GM12874 (cell line): ENCODE data around the gene PLAAT3.

ENCODE experiments used
- TF ChIP-seq, protein P1 (sequence below): IDR thresholded peaks from 2 replicates; pipeline ENCODE4 v1.5.1; 2011; ENCODE audit warnings: low read depth, mild to moderate bottlenecking, control low read depth, low read length, moderate library complexity; ENCODE audit not compliant: insufficient read depth

PLAAT3 gene

DNA sequence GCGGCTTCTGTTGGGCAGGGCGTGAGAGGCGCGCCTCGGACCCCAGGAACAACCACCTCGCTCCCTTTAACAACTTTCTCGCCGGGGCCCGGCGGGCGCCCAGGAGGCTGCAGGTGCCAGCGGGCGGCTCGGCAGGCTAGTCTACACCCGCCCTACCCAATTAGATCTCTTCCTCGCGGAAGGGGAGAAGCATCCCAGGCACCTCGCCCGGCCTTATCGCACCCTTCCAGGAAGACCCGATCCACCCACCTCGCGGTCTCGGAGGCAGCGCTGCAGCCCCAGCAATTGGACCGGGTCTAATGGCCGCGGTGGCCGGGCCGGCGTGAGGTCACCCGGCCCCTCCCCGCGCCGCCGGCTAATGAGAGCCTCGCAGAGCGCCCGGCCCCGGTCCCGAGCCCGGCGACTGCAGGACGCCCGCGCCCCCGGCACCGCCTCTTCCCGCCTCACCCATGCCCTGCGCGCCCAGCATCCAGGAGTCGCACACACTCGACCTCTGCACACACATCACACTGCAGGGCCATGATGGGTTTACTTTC is at the start of gene PLAAT3:
Gene PLAAT3, minus strand, starts transcription at position 298 of the 536 bp plus-strand sequence. CDS start 419 bp downstream, outside the sequence.
- TF ChIP-seq, protein P1, sequence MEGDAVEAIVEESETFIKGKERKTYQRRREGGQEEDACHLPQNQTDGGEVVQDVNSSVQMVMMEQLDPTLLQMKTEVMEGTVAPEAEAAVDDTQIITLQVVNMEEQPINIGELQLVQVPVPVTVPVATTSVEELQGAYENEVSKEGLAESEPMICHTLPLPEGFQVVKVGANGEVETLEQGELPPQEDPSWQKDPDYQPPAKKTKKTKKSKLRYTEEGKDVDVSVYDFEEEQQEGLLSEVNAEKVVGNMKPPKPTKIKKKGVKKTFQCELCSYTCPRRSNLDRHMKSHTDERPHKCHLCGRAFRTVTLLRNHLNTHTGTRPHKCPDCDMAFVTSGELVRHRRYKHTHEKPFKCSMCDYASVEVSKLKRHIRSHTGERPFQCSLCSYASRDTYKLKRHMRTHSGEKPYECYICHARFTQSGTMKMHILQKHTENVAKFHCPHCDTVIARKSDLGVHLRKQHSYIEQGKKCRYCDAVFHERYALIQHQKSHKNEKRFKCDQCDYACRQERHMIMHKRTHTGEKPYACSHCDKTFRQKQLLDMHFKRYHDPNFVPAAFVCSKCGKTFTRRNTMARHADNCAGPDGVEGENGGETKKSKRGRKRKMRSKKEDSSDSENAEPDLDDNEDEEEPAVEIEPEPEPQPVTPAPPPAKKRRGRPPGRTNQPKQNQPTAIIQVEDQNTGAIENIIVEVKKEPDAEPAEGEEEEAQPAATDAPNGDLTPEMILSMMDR = no peak

DNA sequence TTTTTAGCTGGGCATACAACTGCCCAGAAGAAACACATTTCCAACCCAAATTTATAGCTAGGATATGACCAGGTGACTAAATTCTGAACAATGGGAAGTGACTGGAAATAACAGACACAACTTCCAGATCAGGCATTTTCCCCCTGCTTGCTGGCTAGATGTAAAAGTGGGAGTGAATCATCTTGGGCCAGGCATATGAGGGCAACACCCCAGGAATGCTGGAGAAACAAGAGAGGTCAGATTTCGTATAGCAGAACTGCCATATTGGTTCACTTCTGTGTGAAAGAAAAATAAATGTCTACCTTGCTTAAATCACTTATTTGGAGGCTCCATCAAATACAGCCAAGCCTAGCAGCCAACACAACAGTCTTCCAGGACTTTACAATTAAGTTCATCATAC is 49.6 kb upstream of the PLAAT3 start:
- TF ChIP-seq, protein P1 = no peak

DNA sequence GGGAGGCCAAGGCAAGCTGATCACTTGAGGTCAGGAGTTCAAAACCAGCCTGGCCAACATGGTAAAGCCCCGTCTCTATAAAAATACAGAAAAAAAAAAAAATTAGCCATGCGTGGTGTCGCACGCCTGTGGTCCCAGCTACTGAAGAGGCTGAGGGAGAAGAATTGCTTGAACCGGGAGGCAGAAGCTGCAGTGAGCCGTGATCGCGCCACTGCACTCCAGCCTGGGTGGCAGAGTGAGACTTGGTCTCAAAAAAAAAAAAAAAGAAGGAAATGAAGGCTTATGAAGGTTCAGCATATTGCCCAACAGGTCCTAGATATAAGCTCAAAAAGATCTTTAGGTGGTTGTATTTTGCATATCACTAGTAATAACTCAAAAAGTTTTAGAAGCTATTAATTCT is 46.7 kb upstream of the PLAAT3 start:
- TF ChIP-seq, protein P1 = no peak

DNA sequence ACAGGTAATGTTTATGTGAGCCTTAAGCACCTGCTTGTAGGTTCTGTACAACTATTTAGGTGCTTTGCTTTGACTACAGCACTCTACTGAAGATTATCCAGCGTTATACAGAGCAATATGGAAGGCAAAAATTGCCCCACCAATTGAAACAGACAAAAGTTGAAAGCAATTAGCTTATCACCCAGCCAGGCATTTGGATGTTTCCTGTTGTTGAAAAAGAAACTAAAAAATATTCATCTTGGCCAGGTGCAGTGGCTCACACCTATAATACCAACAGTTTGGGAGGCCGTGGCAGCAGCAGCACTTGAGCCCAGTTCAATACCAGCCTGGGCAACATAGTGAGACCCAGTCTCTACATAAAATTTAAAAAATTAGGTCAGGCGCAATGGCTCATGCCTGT is 38.4 kb upstream of the PLAAT3 start:
- TF ChIP-seq, protein P1 = no peak

DNA sequence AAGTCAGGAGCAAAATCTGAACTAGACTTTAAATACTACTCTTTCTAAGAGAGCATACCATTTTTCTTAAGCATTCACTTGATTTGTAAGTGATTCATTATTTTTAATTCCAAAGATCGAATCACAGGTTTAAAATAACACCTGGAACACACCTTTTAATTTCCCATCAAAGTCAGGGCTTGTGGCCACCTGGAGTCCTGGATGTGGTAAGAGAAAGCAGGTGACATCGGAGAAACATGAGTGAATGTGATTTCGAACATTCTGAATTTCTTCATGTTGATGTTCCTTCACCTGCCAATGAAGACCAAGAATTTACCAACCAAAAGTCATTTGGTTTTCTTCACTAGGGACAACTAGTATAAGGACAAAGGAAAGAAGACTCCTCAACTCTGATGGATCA is 29.0 kb upstream of the PLAAT3 start:
- TF ChIP-seq, protein P1 = no peak

DNA sequence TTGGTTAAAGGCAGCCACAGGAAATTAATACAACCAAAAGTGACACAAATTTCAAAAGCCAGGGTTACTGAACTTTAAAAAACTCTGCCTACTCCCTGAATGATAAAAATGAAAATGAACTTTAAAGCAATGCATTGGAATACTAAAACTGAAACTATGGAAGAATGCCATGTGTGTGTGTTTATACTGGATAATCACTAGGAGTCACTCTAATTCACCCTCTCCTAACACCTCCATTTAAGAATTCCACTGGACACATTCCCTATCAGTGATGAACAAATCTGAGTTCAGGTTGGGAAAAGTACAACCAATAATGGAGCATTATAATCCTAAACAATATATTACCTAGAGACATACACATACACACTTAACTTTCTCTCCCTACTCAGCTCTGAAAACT is 27.5 kb upstream of the PLAAT3 start:
- TF ChIP-seq, protein P1 = no peak

DNA sequence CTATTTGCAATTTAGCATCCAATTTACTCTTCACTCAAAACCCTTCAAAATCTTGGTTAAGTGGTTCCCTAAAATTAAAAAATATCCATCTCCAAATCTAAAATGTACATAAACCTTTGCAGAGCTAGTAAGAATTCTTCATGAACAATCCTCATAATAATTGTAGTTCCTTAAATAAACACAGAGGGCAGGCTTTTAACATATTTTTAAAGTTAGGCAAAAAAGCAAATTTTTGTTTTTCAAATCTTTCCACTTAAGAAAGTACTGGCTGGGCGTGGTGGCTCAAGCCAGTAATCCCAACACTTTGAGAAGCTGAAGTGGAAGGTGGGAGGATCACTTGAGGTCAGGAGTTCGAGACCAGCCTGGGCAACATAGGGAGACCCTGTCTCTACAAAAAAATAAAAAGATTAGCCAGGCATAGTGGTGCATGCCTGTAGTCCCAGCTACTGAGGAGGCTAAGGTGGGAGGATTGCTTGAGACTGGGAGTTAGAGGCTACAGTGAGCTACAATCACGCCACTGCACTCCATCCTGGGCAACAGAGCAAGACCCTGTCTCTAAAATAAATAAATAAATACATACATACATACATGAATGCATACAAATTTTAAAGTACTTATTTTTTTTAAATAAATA is 25.1 kb upstream of the PLAAT3 start:
- TF ChIP-seq, protein P1 = 0 out of 2 replicates have a peak, but pooled peaks have one; percentile 5
